IPS DF 4.7 (cell line): Measurements from ENCODE around the gene RCSD1.
"Not testable (repeated sequence)": the region's sequence is repeated elsewhere in the genome, so short reads cannot be mapped to it uniquely, and the experiment has no call there.

Experiments used
- DNase-seq: peaks from one replicate; pipeline ENCODE4 v3.0.0-alpha.2; 2013; ENCODE audit warnings: low spot score; ENCODE audit errors: extremely low read depth

Gene RCSD1

GRCh38 chr1:167714098-167714438 is 84.0 kb downstream of the RCSD1 start:
- DNase-seq, result no peak

- DNase-seq, result no peak
Observed at GRCh38 chr1:167714439-167715156, 84.6 kb downstream of the RCSD1 start.

GRCh38 chr1:167715157-167715999 is 85.3 kb downstream of the RCSD1 start:
- DNase-seq, result no peak

GRCh38 chr1:167716000-167716271 is 85.9 kb downstream of the RCSD1 start:
- DNase-seq, result no peak

- no peak for DNase-seq
Observed at GRCh38 chr1:167717351-167717750, 87.3 kb downstream of the RCSD1 start.

GRCh38 chr1:167718914-167719691 is 89.1 kb downstream of the RCSD1 start:
- DNase-seq, result no peak

- DNase-seq, result not testable (repeated sequence)
Observed at GRCh38 chr1:167719715-167720421, 89.8 kb downstream of the RCSD1 start.

GRCh38 chr1:167720965-167721616 is 91.1 kb downstream of the RCSD1 start:
- no peak for DNase-seq

- no peak for DNase-seq
Observed at GRCh38 chr1:167721617-167722151, 91.7 kb downstream of the RCSD1 start, which contains the start of gene MPZL1. Gene MPZL1 (plus strand): TSS chr1:167721982. CDS start chr1:167722152, 170 bp downstream.

- DNase-seq, result no peak
Observed at GRCh38 chr1:167722152-167722869, 92.3 kb downstream of the RCSD1 start.

- no peak for DNase-seq
Observed at GRCh38 chr1:167722870-167723251, 92.8 kb downstream of the RCSD1 start.

- DNase-seq, result no peak
Observed at GRCh38 chr1:167723707-167724323, 93.8 kb downstream of the RCSD1 start.

GRCh38 chr1:167726008-167726407 is 96.0 kb downstream of the RCSD1 start:
- DNase-seq, result no peak

- no peak for DNase-seq
Observed at GRCh38 chr1:167728818-167729410, 98.9 kb downstream of the RCSD1 start.

GRCh38 chr1:167734227-167734626 is 104.2 kb downstream of the RCSD1 start:
- no peak for DNase-seq

- no peak for DNase-seq
Observed at GRCh38 chr1:167734841-167735240, 104.8 kb downstream of the RCSD1 start.

GRCh38 chr1:167737169-167737568 is 107.1 kb downstream of the RCSD1 start:
- DNase-seq, result no peak

- no peak for DNase-seq
Observed at GRCh38 chr1:167738158-167738557, 108.1 kb downstream of the RCSD1 start.

GRCh38 chr1:167739752-167740151 is 109.7 kb downstream of the RCSD1 start:
- DNase-seq, result no peak
